SU-DHL-6 (cell line): Measurements from ENCODE around the gene P3H3.

ENCODE experiments used
- H2AFZ ChIP-seq: fragments of 200-600 bp; sonication (generic); 2 replicates; pipeline ENCODE4 v1.6.1; 2014; ENCODE audit warnings: low read depth, mild to moderate bottlenecking, moderate library complexity, mixed read lengths, antibody characterized with exemption, low read length; ENCODE audit not compliant: severe bottlenecking
- H3F3A ChIP-seq: fragments of 200-600 bp; shearing (Covaris generic); 2 replicates; pipeline ENCODE4 v1.6.0; 2016; ENCODE audit warnings: antibody characterized with exemption, mild to moderate bottlenecking; ENCODE audit not compliant: insufficient read depth
- H3K27ac ChIP-seq: fragments of 200-600 bp; sonication (generic); 2 replicates; pipeline ENCODE4 v1.5.1; 2016; ENCODE audit warnings: low read depth, mild to moderate bottlenecking, low read length, moderate library complexity, mixed read lengths
- H3K27me3 ChIP-seq: fragments of 200-600 bp; sonication (generic), shearing (Covaris generic); 2 replicates; pipeline ENCODE4 v1.6.0; 2014; ENCODE audit warnings: mild to moderate bottlenecking, low read length
- H3K36me3 ChIP-seq: fragments of 200-600 bp; sonication (generic); 2 replicates; pipeline ENCODE4 v1.6.1; 2014; ENCODE audit warnings: mild to moderate bottlenecking, low read length, mixed read lengths
- H3K4me2 ChIP-seq: fragments of 300-600, 200-600 bp; shearing (Covaris generic), sonication (generic); 2 replicates; pipeline ENCODE4 v1.6.0; 2014; ENCODE audit warnings: low read length, low read depth, mild to moderate bottlenecking; ENCODE audit not compliant: poor library complexity, severe bottlenecking
- H3K4me3 ChIP-seq: fragments of 200-600 bp; sonication (generic); 2 replicates; pipeline ENCODE4 v1.5.1; 2014; ENCODE audit warnings: antibody characterized with exemption, low read length, mild to moderate bottlenecking, mixed read lengths; ENCODE audit not compliant: insufficient read depth, poor library complexity, severe bottlenecking
- H3K79me2 ChIP-seq: fragments of 200-600 bp; sonication (generic); 2 replicates; pipeline ENCODE4 v1.6.1; 2014; ENCODE audit warnings: mild to moderate bottlenecking, low read length, moderate library complexity; ENCODE audit not compliant: insufficient read depth
- H3K9ac ChIP-seq: fragments of 200-600 bp; sonication (generic); 2 replicates; pipeline ENCODE4 v1.7.0; 2014; ENCODE audit warnings: mild to moderate bottlenecking, low read length
- H3K9me2 ChIP-seq: fragments of 200-600 bp; sonication (generic); replicated peaks from 2 replicates; pipeline ENCODE4 v1.6.1; 2014; ENCODE audit warnings: low read length; ENCODE audit not compliant: insufficient read depth
- H3K9me3 ChIP-seq: fragments of 200-600 bp; sonication (generic); 2 replicates; pipeline ENCODE4 v1.6.1; 2014; ENCODE audit warnings: low read length, mixed read lengths; ENCODE audit not compliant: insufficient read depth
- H4K20me1 ChIP-seq: fragments of 200-600 bp; sonication (generic); 2 replicates; pipeline ENCODE4 v1.6.1; 2014; ENCODE audit warnings: low read depth, mild to moderate bottlenecking, antibody characterized with exemption, low read length, moderate library complexity, mixed read lengths
- EZH2phosphoT487 ChIP-seq: fragments of 200-600 bp; sonication (generic), shearing (Covaris generic); conservative IDR thresholded peaks from 2 replicates; pipeline ENCODE4 v1.6.1; 2018; ENCODE audit warnings: mild to moderate bottlenecking, antibody characterized with exemption, low read length, moderate library complexity, mixed read lengths
- TF ChIP-seq, protein P1 (sequence below): fragments of 200-600 bp; sonication (generic); IDR thresholded peaks from one replicate; pipeline ENCODE4 v1.5.1; 2017; ENCODE audit warnings: antibody characterized with exemption, mild to moderate bottlenecking, low read length, moderate library complexity; ENCODE audit not compliant: insufficient read depth, poor library complexity, severe bottlenecking

The P3H3 gene

DNA sequence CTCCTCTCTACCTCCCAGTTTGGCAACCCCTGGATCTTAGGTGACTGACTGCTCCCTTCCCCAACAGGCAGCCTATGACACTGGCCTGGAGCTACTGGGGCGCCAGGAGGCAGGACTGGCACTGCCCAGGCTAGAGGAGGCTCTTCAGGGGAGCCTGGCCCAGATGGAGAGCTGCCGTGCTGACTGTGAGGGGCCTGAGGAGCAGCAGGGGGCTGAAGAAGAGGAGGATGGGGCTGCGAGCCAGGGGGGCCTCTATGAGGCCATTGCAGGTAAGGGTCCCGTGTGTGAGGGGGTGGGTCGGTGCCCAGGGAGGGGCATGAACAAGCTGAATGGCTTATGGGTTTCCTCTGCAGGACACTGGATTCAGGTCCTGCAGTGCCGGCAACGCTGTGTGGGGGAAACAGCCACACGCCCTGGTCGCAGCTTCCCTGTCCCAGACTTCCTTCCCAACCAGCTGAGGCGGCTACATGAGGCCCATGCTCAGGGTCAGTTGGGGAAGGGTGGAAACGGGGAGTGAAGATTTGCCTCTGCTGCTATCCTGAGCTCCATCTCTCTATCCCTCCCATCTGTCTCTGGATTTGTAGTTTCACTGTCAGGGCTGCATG is 2.2 kb downstream of the P3H3 start:
- TF ChIP-seq EZH2phosphoT487, result no peak
- TF ChIP-seq, protein P1, sequence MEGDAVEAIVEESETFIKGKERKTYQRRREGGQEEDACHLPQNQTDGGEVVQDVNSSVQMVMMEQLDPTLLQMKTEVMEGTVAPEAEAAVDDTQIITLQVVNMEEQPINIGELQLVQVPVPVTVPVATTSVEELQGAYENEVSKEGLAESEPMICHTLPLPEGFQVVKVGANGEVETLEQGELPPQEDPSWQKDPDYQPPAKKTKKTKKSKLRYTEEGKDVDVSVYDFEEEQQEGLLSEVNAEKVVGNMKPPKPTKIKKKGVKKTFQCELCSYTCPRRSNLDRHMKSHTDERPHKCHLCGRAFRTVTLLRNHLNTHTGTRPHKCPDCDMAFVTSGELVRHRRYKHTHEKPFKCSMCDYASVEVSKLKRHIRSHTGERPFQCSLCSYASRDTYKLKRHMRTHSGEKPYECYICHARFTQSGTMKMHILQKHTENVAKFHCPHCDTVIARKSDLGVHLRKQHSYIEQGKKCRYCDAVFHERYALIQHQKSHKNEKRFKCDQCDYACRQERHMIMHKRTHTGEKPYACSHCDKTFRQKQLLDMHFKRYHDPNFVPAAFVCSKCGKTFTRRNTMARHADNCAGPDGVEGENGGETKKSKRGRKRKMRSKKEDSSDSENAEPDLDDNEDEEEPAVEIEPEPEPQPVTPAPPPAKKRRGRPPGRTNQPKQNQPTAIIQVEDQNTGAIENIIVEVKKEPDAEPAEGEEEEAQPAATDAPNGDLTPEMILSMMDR, result no peak
- Histone ChIP-seq H3K4me3 (no peak overlapping the region), H3K27ac (no peak overlapping the region), H4K20me1 (no peaks in the 10 kb centered on the region; the same call in 1 of the 2 replicates), H3K4me2 (no peak overlapping the region), H3K9ac (no peak overlapping the region), H3F3A (no peaks in the 10 kb centered on the region), H3K9me3 (no peaks in the 10 kb centered on the region), H2AFZ (no peak overlapping the region), H3K9me2 (no peaks in the 10 kb centered on the region), H3K27me3 (no peaks in the 10 kb centered on the region), H3K79me2 (no peaks in the 10 kb centered on the region), H3K36me3 (no peaks in the 10 kb centered on the region)

- Histone ChIP-seq H3K4me2 (no peak overlapping the region), H3K79me2 (no peaks in the 10 kb centered on the region), H3K27me3 (no peaks in the 10 kb centered on the region), H3K9ac (no peak overlapping the region), H2AFZ (no peak overlapping the region), H3K4me3 (no peak overlapping the region), H3K27ac (no peak overlapping the region), H4K20me1 (no peaks in the 10 kb centered on the region; the same call in 1 of the 2 replicates), H3F3A (no peaks in the 10 kb centered on the region), H3K36me3 (no peaks in the 10 kb centered on the region), H3K9me2 (no peaks in the 10 kb centered on the region), H3K9me3 (no peaks in the 10 kb centered on the region)
- TF ChIP-seq, protein P1, result no peak
- TF ChIP-seq EZH2phosphoT487, result no peak
These were observed 2.8 kb downstream of the P3H3 start for GRCh38 chr12:6830999-6831398.

DNA sequence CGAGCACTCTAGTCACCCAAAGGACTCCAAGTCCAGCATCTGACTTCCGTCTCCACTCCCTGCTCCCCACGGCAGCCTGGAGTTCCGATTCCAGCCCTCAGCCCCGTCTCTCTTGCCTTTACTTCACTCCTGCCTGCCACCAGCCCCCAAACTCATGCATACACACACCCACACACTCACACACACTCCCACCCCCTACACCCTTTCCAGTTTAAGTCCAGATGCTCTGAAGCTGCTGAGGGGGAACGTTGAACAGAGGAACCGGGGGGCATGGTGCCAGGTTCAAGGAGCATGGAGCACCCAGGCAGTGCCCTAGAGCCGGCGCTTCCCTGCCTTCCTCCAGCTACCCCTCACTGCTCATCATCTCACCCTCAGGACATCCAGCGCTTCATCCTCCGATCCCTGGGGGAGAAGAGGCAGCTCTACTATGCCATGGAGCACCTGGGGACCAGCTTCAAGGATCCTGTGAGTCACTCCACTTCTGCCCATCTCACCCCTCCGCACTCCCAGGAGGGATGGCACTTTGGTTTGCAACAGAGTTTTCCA is 3.3 kb downstream of the P3H3 start:
- TF ChIP-seq, protein P1, result no peak
- no peak for TF ChIP-seq EZH2phosphoT487

More for the DNA sequence above, 3.3 kb downstream of the P3H3 start:
- H3K9me2 ChIP-seq, result no peaks in the 10 kb centered on the region
- H2AFZ ChIP-seq, result no peak overlapping the region
- H3K9me3 ChIP-seq, result no peaks in the 10 kb centered on the region
- no peak overlapping the region for H3K27ac ChIP-seq
- H3K27me3 ChIP-seq, result no peaks in the 10 kb centered on the region
- H4K20me1 ChIP-seq, result no peaks in the 10 kb centered on the region; the same call in 1 of the 2 replicates
- no peaks in the 10 kb centered on the region for H3K79me2 ChIP-seq
- H3K4me3 ChIP-seq, result no peak overlapping the region
- H3K9ac ChIP-seq, result no peak overlapping the region
- no peaks in the 10 kb centered on the region for H3F3A ChIP-seq
- H3K4me2 ChIP-seq, result no peak overlapping the region
- H3K36me3 ChIP-seq, result no peaks in the 10 kb centered on the region
